HG03354 (cell line): ENCODE measurements around the gene ZNF275.
"Not testable (repeated sequence)": the region's sequence is repeated elsewhere in the genome, so short reads cannot be mapped to it uniquely, and the experiment has no call there.

ENCODE experiments used
- ATAC-seq: cut with Tn5 transposase; IDR thresholded peaks from one replicate; pipeline ENCODE4 v1.9.1; 2021; ENCODE audit warnings: mild to moderate bottlenecking; ENCODE audit not compliant: unreplicated experiment, poor library complexity, severe bottlenecking

Gene ZNF275

GRCh38 chrX:153382563-153383482, 48.9 kb downstream of the ZNF275 start:
- no peak for ATAC-seq

GRCh38 chrX:153384390-153384789, 50.4 kb downstream of the ZNF275 start:
- no peak for ATAC-seq

- not testable (repeated sequence) for ATAC-seq
These were observed 51.0 kb downstream of the ZNF275 start for GRCh38 chrX:153384973-153385372.

DNA sequence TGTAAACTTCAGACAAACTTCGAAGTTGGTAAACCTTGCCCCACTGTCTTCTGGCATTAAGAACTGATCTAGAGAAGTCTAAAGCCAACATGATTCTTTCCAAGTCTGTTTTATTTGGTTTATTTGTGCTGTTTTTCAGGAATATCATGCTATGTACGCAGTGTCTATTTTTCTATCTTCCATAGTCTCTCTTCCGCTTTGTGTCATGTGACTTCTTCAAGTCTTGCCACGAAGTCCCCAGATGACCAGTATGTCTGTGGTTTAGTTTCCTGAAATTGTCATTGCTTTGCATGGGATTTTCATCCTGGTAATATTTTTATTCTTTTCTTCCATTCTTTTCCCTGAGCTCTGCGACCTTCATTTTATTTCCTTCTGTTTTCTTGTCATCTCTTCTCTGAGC, 52.1 kb downstream of the ZNF275 start:
- no peak for ATAC-seq

GRCh38 chrX:153387345-153387744, 53.4 kb downstream of the ZNF275 start:
- ATAC-seq: no peak

GRCh38 chrX:153387987-153388721, 54.2 kb downstream of the ZNF275 start:
- ATAC-seq: no peak

- ATAC-seq: no peak
These were observed 54.9 kb downstream of the ZNF275 start for GRCh38 chrX:153388722-153389459.

DNA sequence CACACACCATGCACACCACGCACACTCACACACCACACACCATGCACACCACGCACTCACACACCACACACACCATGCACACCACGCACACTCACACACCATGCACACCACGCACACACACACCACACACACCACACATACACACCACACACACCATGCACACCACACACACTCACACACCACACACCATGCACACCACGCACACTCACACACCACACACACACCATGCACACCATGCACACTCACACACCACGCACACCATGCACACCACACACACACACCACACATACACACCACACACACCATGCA, 55.5 kb downstream of the ZNF275 start:
- ATAC-seq: not testable (repeated sequence)

GRCh38 chrX:153392642-153393321, 58.8 kb downstream of the ZNF275 start:
- ATAC-seq: no peak

GRCh38 chrX:153394612-153395011, 60.7 kb downstream of the ZNF275 start:
- no peak for ATAC-seq

DNA sequence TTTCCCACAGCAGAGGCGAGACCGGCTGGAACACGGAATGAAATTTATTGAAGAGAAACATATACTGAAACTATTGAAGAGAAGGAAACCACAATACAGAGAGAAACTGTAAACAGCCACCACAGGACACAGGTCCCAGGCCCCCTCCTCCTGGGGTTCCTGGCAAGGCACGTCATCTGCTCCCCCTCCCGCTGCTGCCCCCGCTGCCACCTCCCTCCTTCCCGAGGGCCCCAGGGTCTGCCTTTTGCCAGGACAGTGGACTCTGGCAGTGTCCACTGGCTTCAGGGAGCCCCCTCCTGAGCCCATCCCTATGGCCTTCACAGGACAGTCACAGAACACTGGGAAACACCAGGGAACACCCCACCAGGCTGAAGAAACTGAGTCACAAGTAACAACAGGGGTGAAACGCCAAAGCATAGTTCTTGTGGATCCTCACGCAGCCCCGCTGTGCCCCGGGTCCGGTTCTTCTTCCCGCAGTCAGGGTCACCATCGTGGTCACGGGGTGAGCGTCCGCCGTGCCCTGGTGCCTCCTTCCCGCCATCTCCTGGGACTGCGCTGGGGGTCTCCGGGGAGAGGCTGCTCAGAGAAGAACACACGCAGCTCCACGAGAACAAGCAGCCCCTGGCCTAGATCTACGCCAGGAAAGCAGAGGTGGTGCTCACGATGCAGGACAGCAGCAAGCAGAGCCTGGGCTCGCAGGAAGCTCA, 61.8 kb downstream of the ZNF275 start:
- ATAC-seq: no peak

GRCh38 chrX:153396320-153397195, 62.6 kb downstream of the ZNF275 start:
- ATAC-seq: no peak

DNA sequence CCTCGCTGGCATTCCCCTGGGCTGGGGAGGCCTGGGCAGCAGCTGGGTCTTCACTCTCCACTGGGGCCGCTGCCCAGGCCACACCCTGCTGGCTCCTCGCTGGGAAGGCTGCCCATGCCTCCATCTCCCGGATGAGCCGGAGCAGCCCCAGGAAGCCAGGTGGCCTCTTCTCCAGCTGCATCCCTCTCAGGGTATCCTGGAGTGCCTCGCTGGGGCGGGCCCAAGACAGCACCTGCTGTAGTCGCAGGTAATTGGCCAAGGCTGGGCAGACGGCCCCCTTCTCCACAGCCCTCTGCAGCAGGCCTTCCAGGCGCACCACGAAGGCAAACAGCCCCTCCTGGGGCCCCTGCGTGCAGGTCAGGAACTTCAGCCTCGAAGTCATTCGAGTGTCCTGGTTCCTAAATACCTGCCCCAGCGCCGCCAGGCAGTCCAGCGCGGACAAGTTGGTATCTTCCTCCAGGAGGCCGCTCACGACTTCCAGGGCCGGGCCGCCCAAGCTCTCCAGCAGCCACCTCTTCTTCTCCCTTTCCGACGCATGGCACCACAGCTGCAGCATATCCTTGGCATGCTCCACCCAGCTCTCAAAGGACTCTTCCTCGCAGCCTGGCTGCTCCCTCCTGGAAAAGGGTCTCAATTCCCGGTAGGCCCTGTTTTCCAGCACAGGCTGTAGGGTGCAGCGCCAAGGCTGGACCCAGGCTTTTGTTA, 63.5 kb downstream of the ZNF275 start:
- ATAC-seq: no peak

GRCh38 chrX:153398275-153398960, 64.5 kb downstream of the ZNF275 start:
- no peak for ATAC-seq

GRCh38 chrX:153400146-153401132, 66.5 kb downstream of the ZNF275 start:
- no peak for ATAC-seq

DNA sequence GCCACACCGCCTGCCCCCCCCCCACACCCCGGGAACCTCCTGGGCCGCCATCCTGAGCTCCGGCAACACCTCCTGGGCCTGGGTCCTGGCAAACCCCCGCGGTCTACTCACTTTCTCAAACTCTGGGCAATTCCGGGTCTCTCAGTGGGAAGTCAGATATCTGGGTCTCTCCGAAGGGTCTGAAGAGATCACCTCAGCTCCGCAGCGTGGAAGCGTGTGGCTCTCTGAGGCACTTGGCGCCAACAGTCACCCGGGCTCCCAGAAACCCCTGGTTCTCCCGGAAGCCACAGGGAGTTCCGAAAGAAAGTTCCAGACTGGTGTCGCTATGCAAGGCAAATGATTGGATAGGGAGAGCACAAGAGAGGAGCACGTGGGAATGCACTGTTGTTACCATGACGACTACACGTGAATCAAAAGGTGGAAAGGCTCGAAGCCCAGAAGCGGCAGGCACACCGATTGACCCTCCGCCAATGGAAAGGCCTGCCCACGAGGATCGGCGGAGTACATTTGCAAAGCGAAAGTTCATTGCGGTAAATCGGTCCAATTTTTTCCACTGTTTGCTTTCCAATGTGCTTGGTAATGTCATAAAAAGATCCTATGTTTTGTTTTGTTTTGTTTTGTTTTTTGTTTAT, 67.3 kb downstream of the ZNF275 start, which contains the start of gene PNMA6E:
Gene PNMA6E, minus strand, starts transcription at position 218 of the 632 bp plus-strand sequence. CDS start 2,501 bp downstream, outside the sequence.
- no peak for ATAC-seq
